Body of pancreas (tissue), 4 donors: ENCODE data around the gene COA8.

Experiments
- CTCF ChIP-seq, 7 experiments: fragments of 450-650 bp in 4 of 7; fragments of 200-600 bp in 3 of 7; sonication (generic) in 3 of 7; IDR thresholded peaks; one replicate each; pipeline ENCODE4 v1.5.1; 2016 to 2019; ENCODE audit warnings: antibody characterized with exemption in 7 of 7
- POLR2A ChIP-seq, 3 donors: fragments of 450-650 bp; IDR thresholded peaks; one replicate each; pipeline ENCODE4 v1.6.1; 2016; ENCODE audit warnings: antibody characterized with exemption in 3 of 3, mild to moderate bottlenecking in 2 of 3

GRCh38 chr14:103593577-103593976, 30.8 kb downstream of the COA8 start:
- no peak for TF ChIP-seq CTCF (IDR thresholded peaks at IDR 0.05)
- no peak for TF ChIP-seq POLR2A (IDR thresholded peaks at IDR 0.05)
